ENCODE measurements around the gene LPIN2.
"Not testable (repeated sequence)": the region's sequence is repeated elsewhere in the genome, so short reads cannot be mapped to it uniquely, and the experiment has no call there.

Gene LPIN2

DNA sequence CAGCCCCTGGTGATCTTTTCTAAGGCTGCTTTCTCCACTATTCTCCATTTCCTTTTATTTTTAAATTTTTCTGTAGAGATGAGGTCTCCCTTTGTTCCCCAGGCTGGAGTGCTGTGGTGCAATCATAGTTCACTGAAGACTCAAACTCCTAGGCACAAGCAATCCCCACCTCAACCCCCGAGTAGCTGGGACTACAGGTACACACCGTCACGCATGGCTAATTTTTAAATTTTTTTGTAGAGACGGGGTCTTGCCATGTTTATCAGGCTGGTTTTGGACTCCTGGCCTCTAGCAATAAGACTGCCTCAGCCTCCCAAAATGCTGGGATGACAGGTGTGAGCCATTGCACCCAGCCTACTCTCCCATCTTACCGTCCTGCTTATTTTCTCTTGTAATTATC lies 22.7 kb upstream of the LPIN2 start:
- DNase-seq (ENCODE audit: insufficient read length, low spot score) (no peak), FAIRE-seq (no peak)
- TF ChIP-seq POLR2A (IDR thresholded peaks at IDR 0.05; ENCODE audit: low read depth, low read length): no peak

DNA sequence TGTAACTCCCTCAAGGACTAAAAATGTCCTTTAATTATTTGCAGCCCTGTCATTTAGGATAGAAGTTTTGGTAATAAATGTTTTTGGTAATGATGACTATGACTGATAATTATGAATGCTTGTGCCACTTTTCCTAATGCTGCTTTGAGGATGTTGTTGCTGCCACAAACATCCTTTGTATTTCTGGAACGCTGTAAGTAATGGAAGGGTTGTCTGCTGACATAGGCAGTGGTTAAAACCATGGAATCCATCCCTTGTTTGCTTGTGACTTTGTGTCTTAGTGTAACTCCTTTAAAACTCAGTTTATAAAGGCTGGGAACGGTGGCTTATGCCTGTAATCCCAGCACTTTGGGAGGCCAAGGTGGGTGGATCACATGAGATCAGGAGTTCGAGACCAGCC lies 19.8 kb upstream of the LPIN2 start:
- no peak for FAIRE-seq
- DNase-seq (ENCODE audit: insufficient read length, low spot score): no peak
- TF ChIP-seq POLR2A (IDR thresholded peaks at IDR 0.05; ENCODE audit: low read depth, low read length): no peak

DNA sequence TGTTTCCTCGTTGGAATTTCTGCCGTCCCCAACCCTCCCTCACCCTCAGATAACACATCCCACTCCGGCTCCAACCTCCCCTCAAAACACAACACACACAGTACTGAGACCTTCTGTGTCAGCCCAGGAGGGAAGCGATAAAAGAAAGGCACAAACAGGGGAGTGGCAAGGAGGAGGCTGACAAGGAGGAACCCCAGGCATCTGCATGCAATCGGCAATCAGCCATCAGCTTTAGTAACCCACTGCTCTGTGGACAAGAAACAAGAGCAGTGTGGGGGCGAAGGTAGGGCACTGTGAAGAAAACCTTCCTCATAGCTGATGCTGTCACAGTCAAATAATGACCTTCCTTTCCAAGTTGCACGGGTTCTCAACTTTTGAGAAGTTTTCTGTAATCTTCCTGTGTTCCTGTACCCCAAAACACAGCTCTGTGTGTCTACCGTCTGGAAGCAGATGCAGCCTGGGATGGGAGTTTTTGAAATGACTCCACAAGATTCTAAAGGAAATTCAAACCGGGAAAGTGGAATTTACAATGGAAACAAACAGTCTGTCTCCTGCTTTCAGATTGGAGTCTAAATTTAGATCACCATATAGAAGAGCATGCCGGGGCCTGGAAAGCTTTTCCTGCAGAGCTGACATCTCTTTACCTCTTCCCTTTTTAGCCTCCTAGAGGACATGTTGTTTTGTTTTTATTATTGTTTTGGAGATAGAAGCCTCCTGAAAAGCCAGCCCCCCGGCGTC lies 16.4 kb upstream of the LPIN2 start:
- TF ChIP-seq POLR2A (IDR thresholded peaks at IDR 0.05; ENCODE audit: low read depth, low read length): no peak
- FAIRE-seq: no peak
- DNase-seq (ENCODE audit: insufficient read length, low spot score): no peak

DNA sequence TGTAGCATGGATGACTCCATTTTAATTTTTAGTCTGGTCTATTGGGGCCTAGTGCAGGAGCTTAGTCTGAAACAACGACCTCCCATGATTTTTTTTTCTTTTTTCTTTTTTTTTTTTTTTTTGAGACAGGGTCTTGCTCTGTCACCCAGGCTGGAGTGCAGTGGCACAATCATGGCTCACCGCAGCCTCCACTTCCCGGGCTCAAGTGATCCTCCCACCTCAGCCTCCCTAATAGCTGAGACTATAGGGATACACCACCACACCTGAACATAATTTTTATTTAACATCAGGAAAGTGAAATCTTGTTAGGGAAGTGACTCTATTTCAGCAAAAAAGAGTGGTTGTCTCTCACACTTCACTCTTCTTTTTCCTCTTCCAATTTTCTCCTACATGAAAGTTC lies 15.2 kb upstream of the LPIN2 start:
- DNase-seq (ENCODE audit: insufficient read length, low spot score); FAIRE-seq: not testable (repeated sequence)

DNA sequence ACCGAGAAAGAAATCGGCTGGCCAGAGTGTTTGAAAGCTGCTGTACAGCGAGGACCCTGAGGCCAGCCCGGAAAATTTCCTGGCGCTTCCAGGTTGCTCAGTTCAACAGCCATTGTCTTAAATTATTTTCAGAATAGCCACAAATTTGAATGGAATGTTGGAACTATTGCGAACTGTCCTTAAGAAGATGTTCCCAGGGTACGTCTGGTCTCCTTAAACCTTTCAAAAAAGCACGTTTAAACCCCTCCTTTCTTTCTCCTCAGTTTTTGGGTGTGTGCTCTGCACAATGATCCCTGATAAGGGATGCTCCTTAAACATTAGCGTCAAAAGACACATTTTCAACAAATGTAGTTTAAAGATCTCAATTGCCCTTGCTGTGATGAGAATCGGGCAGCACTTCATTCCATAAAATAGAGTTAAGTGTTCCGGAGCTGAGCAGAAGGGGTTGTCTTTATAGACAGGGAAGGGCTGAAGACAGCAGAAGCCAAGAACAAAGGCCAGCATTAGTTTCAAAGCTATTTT lies 14.5 kb upstream of the LPIN2 start:
- FAIRE-seq (no peak), DNase-seq (ENCODE audit: insufficient read length, low spot score) (no peak)
- no peak for TF ChIP-seq POLR2A (IDR thresholded peaks at IDR 0.05; ENCODE audit: low read depth, low read length)

DNA sequence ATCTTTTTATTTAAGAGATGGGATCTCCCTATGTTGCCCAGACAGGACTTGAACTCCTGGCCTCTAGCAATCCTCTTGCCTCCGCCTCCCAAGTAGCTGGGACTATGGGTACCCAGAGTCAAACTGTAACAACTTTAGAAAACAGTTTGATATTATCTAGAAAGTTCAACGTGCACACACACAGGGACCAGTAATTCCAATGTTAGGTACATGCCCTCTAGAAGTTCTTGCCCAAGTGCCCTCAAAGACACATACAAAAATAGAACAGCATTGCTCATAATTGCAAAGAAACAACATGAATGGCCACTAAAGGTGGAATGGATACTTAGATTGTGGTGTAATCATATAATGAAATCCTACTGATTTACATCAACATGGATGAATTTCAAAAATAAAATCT lies 12.6 kb upstream of the LPIN2 start:
- no peak for TF ChIP-seq POLR2A (IDR thresholded peaks at IDR 0.05; ENCODE audit: low read depth, low read length)
- DNase-seq (ENCODE audit: insufficient read length, low spot score) (no peak), FAIRE-seq (no peak)

DNA sequence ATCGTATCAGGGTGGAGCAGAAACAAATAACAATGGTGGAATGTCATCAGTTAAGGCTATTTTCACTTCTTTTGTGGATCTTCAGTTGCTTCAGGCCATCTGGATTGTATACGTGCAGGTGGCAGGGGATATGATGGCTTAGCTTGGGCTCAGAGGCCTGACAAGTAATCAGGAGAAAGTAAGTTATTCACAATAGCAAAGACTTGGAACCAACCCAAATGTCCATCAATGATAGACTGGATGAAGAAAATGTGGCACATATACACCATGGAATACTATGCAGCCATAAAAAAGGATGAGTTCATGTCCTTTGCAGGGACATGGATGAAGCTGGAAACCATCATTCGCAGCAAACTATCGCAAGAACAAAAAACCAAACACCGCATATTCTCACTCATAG lies 10.7 kb upstream of the LPIN2 start:
- not testable (repeated sequence) for DNase-seq (ENCODE audit: insufficient read length, low spot score); FAIRE-seq

DNA sequence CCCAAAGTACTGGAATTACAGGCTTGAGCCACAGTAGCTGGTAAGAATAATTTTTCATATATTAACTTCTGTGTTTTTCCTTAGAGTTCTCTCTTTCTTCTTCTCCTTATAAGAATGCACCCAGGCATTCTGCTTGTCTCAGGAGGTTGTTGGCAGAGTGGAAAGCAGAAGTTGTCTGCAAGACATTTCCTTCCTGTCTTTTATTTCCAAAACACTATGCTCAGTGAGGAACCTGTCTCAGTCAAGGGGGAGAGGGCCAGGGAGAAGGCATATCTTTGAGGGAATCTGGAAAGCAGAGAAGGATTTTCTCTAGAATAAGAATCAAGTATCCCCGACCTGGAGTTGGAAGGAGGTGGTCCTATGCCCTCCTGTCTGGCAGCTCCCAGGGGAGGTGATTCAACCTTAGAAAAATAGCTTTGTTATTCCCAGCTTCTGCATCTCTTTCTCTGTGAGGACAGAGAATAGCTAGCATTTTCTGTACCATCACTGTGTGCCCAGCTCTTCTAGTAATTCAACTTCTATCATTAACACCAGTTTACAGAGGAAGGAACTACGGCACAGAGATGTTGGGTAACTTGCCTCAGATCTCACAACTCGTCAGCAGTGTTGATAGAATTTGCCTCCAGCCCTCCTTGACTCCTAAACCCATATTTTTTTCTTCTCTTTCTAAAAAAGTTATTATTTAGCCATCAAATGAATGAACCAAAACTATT lies 3.8 kb upstream of the LPIN2 start:
- FAIRE-seq (no peak), DNase-seq (ENCODE audit: insufficient read length, low spot score) (no peak)
- TF ChIP-seq POLR2A (IDR thresholded peaks at IDR 0.05; ENCODE audit: low read depth, low read length): no peak

DNA sequence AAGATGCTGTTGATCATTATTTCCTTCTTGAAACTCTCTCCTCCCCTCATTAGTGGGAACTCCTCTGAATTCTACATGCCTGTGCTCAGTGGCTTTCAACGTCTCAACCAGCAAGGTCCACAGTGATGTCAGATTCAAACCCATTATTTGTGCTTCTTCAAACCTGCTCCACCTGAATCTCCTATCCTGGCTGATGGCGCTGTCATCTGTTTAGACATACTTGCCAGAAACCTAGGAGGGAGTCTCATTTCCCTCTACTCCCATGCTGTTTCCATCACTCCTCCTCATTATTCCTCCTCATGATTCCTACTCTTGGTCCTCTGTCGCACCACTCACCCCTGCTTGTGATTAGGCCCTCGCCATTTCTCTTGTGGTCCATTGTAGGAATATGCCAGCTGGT lies 2.9 kb upstream of the LPIN2 start:
- no peak for TF ChIP-seq POLR2A (IDR thresholded peaks at IDR 0.05; ENCODE audit: low read depth, low read length)
- FAIRE-seq: no peak
- no peak for DNase-seq (ENCODE audit: insufficient read length, low spot score)

DNA sequence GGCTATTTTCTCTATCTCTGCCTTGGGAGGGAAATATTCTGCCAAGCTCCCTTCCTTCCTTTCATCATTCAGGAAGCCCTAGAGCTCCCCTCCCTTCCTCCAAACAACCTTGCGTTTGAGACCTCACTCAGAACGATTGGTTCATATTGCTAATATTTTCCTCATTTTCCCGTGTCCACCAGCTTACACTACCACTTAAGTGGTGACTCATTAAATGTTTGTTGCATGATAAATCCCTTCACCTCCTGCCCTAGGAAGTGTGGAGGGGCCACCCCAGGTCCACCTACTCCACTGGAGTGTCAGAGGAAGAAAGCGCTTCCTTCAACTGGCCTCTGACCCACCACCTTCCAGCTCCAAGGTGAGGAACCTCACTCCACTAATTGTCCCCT lies 2.3 kb upstream of the LPIN2 start:
- peak; percentile 63 for DNase-seq (ENCODE audit: insufficient read length, low spot score)
- peak; percentile 64 for FAIRE-seq

DNA sequence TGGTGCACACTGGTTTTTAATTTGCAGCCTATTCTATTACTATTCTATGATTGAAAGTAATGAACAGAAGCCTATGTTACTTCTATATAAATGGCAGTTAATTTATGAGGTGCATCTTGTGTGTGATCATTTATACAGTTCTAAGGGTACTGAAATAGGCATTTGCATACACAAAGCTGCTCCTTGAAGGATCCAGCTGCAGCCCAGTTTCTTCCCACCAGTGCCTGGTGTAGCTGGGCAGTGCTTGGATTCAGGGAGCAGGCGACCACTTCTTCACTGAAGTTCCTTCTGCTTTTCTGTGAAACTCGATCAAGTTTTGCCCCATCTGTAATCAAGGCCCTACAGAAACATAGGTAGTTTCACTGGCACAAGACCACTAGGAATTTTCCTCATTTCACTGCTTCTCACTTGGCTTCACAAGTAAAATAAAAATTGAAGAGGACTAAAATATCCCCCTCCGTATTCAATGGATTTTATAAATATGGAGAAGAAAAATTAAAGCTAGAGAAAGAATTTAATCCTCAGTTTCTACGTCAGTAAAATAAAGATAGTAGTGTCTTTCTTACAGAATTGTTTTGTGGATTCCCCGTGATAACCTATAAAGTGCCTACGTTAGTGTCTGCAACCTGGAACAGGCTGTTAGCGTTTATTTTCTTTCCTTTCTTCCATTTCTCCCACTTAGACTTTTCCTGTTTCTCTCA lies 1.7 kb upstream of the LPIN2 start:
- DNase-seq (ENCODE audit: insufficient read length, low spot score) (no peak), FAIRE-seq (peak; percentile 27)

More for the DNA sequence above, 2.3 kb upstream of the LPIN2 start:
- TF ChIP-seq POLR2A (IDR thresholded peaks at IDR 0.05; ENCODE audit: low read depth, low read length): no peak

DNA sequence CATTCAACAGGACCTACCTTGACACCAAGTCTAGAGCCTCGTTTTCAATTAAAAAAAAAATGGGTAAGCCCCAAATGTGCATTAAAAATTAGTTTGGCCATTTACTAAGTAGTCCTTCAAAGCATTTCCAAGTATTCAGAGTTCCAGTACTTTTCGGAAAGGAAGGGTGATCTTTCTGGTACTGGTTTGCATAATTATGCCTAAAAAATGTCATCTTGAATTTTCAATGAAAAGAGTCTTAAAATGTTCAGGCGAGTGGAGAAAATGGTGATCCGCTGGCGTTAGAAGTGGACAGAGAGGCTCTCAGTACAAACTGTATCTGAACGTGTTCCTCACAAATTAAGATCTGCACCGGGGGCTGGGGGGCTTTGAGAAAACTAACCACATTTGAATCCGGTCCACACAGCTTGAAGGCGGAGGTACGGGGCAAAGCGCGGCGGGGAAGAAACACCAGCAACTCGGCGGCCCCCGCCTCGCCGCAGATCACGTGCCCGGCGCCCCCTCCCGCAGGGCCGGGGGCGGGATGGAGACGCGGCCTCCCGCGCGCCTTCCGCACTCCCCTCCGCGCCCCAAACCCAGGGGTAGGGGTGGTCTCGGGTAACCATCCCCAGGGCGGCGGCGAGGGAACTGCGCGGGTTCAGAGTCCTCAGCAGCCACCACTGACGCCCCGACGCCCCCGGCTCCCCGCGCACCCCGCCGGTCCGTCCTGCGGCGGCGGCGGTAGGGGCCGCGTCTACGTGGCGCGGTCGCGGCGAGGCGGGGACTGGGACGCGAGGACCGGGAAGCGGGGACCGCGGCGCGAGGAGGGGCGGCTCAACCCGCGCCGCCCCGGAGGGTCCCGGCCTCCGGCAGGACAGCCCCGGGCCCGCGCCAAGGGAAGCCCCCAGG lies 564 bp downstream of the LPIN2 start:
- TF ChIP-seq POLR2A (IDR thresholded peaks at IDR 0.05; ENCODE audit: low read depth, low read length): 0 out of 2 replicates have a peak, but pooled peaks have one; percentile 20
- DNase-seq (ENCODE audit: insufficient read length, low spot score): peak; percentile 43
- no peak for FAIRE-seq

More for the DNA sequence above, 1.7 kb upstream of the LPIN2 start:
- TF ChIP-seq POLR2A (IDR thresholded peaks at IDR 0.05; ENCODE audit: low read depth, low read length): no peak

DNA sequence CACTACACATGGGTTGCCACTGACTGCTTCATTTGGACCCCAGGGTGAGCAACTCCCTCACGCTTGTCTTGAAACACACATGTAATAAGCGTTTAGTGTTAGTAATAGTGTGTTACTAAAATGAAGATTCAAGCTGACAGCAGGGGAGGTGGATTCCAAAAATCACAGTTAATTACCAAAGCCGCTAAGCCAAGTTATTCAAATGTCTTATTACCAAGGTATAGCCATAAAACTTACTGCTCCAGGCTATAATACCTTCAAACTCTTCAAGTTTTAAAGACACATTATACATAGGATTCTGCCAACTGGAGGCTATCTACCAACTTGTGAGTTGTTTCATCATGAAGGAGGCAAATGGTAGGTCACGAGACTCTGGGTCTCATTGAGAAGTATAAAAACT lies 2.9 kb downstream of the LPIN2 start:
- no peak for TF ChIP-seq POLR2A (IDR thresholded peaks at IDR 0.05; ENCODE audit: low read depth, low read length)
- DNase-seq (ENCODE audit: insufficient read length, low spot score): no peak
- FAIRE-seq: no peak

Measured in H54 (cell line).